Peyer's patch (tissue), 4 donors: Measurements from ENCODE around the gene CEP95.

Source experiments
- POLR2A ChIP-seq, 2 donors: fragments of 450-650 bp; IDR thresholded peaks; one replicate each; pipeline ENCODE4 v1.5.1; 2017; ENCODE audit warnings: antibody characterized with exemption in 2 of 2, mild to moderate bottlenecking in 2 of 2, moderate library complexity in 2 of 2
- TF ChIP-seq, protein P1 (sequence below), 6 experiments: fragments of 450-650 bp in 4 of 6; fragments of 200-600 bp in 2 of 6; sonication (generic) in 1 of 6; IDR thresholded peaks; one replicate each; pipeline ENCODE4 v1.5.1; 2017 to 2019; ENCODE audit warnings: antibody characterized with exemption in 6 of 6, mild to moderate bottlenecking in 3 of 6, moderate library complexity in 1 of 6

- TF ChIP-seq, protein P1, sequence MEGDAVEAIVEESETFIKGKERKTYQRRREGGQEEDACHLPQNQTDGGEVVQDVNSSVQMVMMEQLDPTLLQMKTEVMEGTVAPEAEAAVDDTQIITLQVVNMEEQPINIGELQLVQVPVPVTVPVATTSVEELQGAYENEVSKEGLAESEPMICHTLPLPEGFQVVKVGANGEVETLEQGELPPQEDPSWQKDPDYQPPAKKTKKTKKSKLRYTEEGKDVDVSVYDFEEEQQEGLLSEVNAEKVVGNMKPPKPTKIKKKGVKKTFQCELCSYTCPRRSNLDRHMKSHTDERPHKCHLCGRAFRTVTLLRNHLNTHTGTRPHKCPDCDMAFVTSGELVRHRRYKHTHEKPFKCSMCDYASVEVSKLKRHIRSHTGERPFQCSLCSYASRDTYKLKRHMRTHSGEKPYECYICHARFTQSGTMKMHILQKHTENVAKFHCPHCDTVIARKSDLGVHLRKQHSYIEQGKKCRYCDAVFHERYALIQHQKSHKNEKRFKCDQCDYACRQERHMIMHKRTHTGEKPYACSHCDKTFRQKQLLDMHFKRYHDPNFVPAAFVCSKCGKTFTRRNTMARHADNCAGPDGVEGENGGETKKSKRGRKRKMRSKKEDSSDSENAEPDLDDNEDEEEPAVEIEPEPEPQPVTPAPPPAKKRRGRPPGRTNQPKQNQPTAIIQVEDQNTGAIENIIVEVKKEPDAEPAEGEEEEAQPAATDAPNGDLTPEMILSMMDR (IDR thresholded peaks at IDR 0.05): no peak
- TF ChIP-seq POLR2A (IDR thresholded peaks at IDR 0.05): no peak
Observed at GRCh38 chr17:64471440-64471839, 35.3 kb upstream of the CEP95 start.
